Measurements from ENCODE around the gene GDPGP1. TPM values are rescaled to one million over a fixed set of nuclear protein-coding genes. Genes with fewer than 3 reads are reported as not detected.

Gene GDPGP1, protein sequence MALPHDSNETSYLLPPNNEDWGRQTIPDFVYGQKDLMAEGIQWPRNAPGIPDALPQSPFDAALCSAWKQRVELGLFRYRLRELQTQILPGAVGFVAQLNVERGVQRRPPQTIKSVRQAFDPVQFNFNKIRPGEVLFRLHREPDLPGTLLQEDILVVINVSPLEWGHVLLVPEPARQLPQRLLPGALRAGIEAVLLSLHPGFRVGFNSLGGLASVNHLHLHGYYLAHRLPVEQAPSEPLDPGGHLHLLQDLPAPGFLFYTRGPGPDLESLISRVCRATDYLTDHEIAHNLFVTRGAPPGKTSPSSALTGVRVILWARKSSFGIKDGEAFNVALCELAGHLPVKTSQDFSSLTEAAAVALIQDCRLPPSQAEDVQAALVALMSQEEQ
- total RNA-seq (2021; ENCODE audit: unreplicated experiment) (22.8 TPM), Bru-seq, nascent RNA (percentile 62 among the genes with signal in this experiment), BruChase-seq, experiment 1, labeled RNA remaining after a 2-hour chase (percentile 79 among the genes with signal in this experiment), BruChase-seq, experiment 2, labeled RNA remaining after a 6-hour chase (percentile 77 among the genes with signal in this experiment)
- 11.7 TPM for polyA plus RNA-seq (2012; ENCODE audit: insufficient read length)
- long read RNA-seq, partial matches to known transcripts: 3 of 11 reads
- long read RNA-seq, other reads (novel, unspliced or antisense): 4 of 11 reads

DNA sequence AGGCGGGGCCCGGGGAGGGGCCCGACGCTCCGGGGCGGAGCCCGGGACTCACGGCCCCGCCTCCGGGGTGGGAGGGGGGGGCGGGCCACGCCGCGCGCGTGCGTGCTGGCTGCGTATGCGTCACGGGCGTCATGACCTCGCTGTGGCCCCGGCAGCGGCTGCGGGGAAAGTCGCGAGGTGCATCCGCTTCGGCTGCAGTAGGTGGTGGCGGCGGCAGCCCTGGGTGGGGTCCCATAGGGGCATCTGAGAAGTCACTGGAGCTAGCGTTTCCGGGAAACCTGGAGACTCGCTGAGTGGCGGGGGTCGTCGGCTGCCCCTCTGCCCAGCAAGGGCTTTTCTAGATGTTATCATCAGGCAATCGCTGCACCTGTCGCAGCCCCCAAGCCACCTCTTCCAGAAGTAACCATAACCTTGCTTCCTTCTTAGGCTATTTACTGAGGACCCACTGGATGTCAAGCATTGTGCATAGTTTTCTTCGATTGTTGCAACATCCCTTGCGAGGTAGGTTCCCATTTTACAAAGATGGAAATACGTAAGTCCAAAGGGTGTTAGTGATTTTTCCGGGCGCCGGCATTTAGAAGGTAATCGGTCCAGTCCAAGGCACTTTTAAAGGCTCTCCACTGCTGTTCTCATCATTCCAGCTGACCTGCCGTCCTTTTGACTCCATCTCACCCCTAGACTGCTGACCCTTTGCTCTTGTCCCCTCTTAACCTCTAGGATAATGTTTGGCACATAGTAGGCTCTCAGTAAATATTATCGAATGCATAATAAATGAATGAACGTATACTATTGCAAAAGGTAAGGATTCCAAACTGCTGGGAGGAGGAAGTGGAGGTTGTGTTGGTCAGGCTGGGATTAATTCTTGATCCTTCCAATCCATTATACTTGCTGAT is at the start of gene GDPGP1:
TSS of gene GDPGP1 (plus strand) at position 114 of the 893 bp plus-strand sequence. CDS start 6,700 bp downstream, outside the sequence.
- no peak for ATAC-seq
- Histone ChIP-seq H3K4me1 (ENCODE audit: control insufficient read depth, insufficient read depth, low read length) (peaks cover 35% of the 10 kb centered on the region), H3K9me3 (ENCODE audit: control insufficient read depth, insufficient read depth, low read depth, low read length) (no peaks in the 10 kb centered on the region), H3K36me3 (ENCODE audit: control insufficient read depth, insufficient read depth, low read length) (no peaks in the 10 kb centered on the region; the same call in 1 of the 2 replicates), H3K4me3 (ENCODE audit: low read depth in 2 of 2, low read length in 2 of 2) (peak within 1 kb of the TSS; percentile 75 to 85), H3K27me3 (ENCODE audit: control insufficient read depth, insufficient read depth, low read length) (no peaks in the 10 kb centered on the region), H3K27ac (ENCODE audit: low read length) (peak within 1 kb of the TSS; percentile 99)
- no peak for DNase-seq (ENCODE audit: low read depth, low spot score)
- CTCF ChIA-PET: interaction anchor here (0.6 kb wide), 3 partner anchors 10 to 295 kb away, joined by 4 to 7 read pairs (median 4); partner anchors contain the start of gene CRTC3
- intact Hi-C loops (cut with micrococcal nuclease; ENCODE audit: unreplicated experiment): no loop called here
- TF ChIP-seq TCF7L2 (IDR thresholded peaks at IDR 0.05; ENCODE audit: low read depth, low read length) (no peak), POLR2AphosphoS5 (IDR thresholded peaks at IDR 0.05; ENCODE audit: low read depth, low read length) (peak; percentile 31; the same call in 1 of the 2 replicates)
- POLR2A ChIA-PET: interaction anchor here (0.6 to 1.9 kb wide), 10 partner anchors 9 to 421 kb away, joined by 3 to 9 read pairs (median 4); partner anchors contain the start of gene TTLL13
- in situ Hi-C loops (cut with HindIII; ENCODE audit: low pct_unique_long_range_greater_than_20kb, low sequenced_read_pairs): no loop called here
- BruUV-seq (replicated peaks): no TSS peak

DNA sequence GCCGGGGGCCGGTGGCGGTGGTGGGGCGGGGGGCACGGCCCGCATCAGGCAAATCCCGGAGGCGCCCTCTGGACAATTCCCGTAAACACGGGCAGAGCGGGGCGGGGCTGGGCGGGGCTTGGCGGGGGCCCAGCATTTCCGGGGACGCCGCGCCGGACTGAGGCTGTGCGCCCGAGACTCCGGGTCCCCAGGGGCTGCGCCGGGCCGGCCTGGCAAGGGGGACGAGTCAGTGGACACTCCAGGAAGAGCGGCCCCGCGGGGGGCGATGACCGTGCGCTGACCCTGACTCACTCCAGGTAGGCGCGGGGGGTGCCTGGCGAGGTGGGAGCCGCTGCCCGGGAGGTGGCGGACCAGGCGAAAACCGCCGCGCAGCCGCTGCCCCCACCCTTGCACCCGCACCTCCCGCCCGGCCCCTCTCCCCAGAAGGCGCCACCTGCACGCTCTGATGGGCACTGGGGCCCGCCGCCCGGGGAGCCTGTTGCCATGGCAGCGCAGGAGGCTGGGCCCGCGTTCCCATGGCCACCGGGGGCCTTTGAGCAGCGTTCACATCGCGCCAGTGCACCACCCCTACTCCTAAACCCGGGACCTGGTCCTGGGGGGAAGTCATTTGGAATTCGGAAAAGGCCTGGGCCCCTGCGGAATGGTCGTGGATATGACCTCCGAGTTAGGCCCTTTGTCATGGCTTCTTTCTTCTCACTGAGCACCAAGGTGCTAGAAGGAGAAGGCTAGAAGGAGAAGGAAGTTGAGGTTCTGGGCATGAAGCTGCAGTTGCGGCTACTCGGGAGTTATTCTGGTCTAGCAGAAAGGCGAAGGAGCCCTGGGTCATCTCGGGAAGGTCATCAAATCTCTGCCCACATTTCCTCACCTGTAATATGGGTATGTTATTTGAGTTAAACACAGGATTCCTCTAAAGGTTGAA is 49.0 kb upstream of the GDPGP1 start:
- peak overlapping the region; percentile 49 to 82 for H3K4me3 ChIP-seq (ENCODE audit: low read depth in 2 of 2, low read length in 2 of 2)
- H3K27me3 ChIP-seq (ENCODE audit: control insufficient read depth, insufficient read depth, low read length): no peaks in the 10 kb centered on the region
- ATAC-seq (peak; percentile 84), DNase-seq (ENCODE audit: low read depth, low spot score) (no peak)
- H3K9me3 ChIP-seq (ENCODE audit: control insufficient read depth, insufficient read depth, low read depth, low read length): no peaks in the 10 kb centered on the region
- TSS peak; percentile 79 for BruUV-seq (replicated peaks)
- in situ Hi-C loops (cut with HindIII; ENCODE audit: low pct_unique_long_range_greater_than_20kb, low sequenced_read_pairs): no loop called here
- ChIA-PET POLR2A (interaction anchor here (1.5 to 1.7 kb wide), 2 partner anchors 16 kb away, joined by 6 to 8 read pairs; partner anchors contain the start of gene SEMA4B), CTCF (no interaction called here)
- H3K4me1 ChIP-seq (ENCODE audit: control insufficient read depth, insufficient read depth, low read length): peaks cover 78% of the 10 kb centered on the region
- no peaks in the 10 kb centered on the region for H3K36me3 ChIP-seq (ENCODE audit: control insufficient read depth, insufficient read depth, low read length)
- H3K27ac ChIP-seq (ENCODE audit: low read length): peak overlapping the region; percentile 99
- TF ChIP-seq TCF7L2 (IDR thresholded peaks at IDR 0.05; ENCODE audit: low read depth, low read length) (peak; percentile 38; the same call in 1 of the 2 replicates), SIN3A (IDR thresholded peaks at IDR 0.05; ENCODE audit: borderline replicate concordance, insufficient read depth, low read depth, low read length) (no peak; the same call in 1 of the 2 replicates), POLR2AphosphoS5 (IDR thresholded peaks at IDR 0.05; ENCODE audit: low read depth, low read length) (peak; percentile 55)
- TF ChIP-seq, protein P1, sequence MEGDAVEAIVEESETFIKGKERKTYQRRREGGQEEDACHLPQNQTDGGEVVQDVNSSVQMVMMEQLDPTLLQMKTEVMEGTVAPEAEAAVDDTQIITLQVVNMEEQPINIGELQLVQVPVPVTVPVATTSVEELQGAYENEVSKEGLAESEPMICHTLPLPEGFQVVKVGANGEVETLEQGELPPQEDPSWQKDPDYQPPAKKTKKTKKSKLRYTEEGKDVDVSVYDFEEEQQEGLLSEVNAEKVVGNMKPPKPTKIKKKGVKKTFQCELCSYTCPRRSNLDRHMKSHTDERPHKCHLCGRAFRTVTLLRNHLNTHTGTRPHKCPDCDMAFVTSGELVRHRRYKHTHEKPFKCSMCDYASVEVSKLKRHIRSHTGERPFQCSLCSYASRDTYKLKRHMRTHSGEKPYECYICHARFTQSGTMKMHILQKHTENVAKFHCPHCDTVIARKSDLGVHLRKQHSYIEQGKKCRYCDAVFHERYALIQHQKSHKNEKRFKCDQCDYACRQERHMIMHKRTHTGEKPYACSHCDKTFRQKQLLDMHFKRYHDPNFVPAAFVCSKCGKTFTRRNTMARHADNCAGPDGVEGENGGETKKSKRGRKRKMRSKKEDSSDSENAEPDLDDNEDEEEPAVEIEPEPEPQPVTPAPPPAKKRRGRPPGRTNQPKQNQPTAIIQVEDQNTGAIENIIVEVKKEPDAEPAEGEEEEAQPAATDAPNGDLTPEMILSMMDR (IDR thresholded peaks at IDR 0.05): no peak
- TF ChIP-seq, protein P2, sequence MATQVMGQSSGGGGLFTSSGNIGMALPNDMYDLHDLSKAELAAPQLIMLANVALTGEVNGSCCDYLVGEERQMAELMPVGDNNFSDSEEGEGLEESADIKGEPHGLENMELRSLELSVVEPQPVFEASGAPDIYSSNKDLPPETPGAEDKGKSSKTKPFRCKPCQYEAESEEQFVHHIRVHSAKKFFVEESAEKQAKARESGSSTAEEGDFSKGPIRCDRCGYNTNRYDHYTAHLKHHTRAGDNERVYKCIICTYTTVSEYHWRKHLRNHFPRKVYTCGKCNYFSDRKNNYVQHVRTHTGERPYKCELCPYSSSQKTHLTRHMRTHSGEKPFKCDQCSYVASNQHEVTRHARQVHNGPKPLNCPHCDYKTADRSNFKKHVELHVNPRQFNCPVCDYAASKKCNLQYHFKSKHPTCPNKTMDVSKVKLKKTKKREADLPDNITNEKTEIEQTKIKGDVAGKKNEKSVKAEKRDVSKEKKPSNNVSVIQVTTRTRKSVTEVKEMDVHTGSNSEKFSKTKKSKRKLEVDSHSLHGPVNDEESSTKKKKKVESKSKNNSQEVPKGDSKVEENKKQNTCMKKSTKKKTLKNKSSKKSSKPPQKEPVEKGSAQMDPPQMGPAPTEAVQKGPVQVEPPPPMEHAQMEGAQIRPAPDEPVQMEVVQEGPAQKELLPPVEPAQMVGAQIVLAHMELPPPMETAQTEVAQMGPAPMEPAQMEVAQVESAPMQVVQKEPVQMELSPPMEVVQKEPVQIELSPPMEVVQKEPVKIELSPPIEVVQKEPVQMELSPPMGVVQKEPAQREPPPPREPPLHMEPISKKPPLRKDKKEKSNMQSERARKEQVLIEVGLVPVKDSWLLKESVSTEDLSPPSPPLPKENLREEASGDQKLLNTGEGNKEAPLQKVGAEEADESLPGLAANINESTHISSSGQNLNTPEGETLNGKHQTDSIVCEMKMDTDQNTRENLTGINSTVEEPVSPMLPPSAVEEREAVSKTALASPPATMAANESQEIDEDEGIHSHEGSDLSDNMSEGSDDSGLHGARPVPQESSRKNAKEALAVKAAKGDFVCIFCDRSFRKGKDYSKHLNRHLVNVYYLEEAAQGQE (IDR thresholded peaks at IDR 0.05; ENCODE audit: insufficient read depth in 1 of 2, low read depth in 2 of 2, low read length in 1 of 2): 0 out of 4 replicates have a peak, but pooled peaks of 1 of the 2 experiments have one; percentile 41
- intact Hi-C loops (cut with micrococcal nuclease; ENCODE audit: unreplicated experiment): no loop called here
